ENCODE measurements around the gene ACAN. TPM values are rescaled to one million over a fixed set of nuclear protein-coding genes. Genes with fewer than 3 reads are reported as not detected.

ACAN gene
- total RNA-seq, 1 experiment from 2014 or later, result not detected

DNA sequence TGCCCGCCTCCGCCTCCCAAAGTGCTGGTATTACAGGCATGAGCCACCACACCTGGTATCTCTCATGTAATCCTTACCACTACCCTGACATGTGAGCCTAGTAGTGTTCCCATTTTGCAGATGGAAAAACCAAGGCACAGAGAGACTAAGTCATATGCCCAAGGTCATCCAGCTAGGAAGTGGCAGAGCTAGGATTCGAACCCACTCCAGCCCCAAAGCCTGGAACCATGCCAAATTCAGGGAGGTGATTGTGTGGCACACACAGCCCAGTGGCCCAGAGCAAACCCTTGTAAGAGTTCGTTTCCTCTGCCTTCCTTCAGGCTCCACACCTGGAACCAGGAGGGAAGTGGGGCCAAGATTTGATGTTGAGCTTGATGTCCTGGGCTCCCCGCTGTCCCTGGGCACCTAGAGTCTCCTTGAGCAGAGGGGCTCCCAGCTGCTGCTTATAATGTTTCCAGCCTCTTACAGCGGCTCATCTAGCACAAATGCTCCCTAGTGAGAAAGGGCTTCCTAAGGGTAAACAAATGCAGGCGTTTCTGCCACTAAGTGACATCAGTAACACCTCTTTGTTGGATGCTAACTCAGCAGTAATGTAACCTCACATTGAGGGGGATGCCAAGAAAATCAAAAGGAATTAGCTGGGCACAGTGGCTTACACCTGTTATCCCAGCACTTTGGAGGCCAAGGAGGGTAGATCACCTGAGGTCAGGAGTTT lies 88.5 kb downstream of the ACAN start:
- Histone ChIP-seq H3K27me3 (replicated peaks; ENCODE audit: insufficient read depth, low read depth, low read length, poor library complexity) (no peaks in the 10 kb centered on the region), H3K9me3 (ENCODE audit: low read depth, low read length, poor library complexity, severe bottlenecking) (no peaks in the 10 kb centered on the region), H3K27ac (ENCODE audit: low read depth, low read length, poor library complexity, severe bottlenecking) (no peak overlapping the region), H3K36me3 (ENCODE audit: insufficient read depth, low read length, poor library complexity, severe bottlenecking) (no peaks in the 10 kb centered on the region), H3K4me3 (ENCODE audit: low read depth, low read length, poor library complexity, severe bottlenecking) (no peak overlapping the region), H3K4me1 (ENCODE audit: insufficient read depth, low read length, poor library complexity, severe bottlenecking) (peaks cover under 1% of the 10 kb centered on the region)
- TF ChIP-seq, protein P1, sequence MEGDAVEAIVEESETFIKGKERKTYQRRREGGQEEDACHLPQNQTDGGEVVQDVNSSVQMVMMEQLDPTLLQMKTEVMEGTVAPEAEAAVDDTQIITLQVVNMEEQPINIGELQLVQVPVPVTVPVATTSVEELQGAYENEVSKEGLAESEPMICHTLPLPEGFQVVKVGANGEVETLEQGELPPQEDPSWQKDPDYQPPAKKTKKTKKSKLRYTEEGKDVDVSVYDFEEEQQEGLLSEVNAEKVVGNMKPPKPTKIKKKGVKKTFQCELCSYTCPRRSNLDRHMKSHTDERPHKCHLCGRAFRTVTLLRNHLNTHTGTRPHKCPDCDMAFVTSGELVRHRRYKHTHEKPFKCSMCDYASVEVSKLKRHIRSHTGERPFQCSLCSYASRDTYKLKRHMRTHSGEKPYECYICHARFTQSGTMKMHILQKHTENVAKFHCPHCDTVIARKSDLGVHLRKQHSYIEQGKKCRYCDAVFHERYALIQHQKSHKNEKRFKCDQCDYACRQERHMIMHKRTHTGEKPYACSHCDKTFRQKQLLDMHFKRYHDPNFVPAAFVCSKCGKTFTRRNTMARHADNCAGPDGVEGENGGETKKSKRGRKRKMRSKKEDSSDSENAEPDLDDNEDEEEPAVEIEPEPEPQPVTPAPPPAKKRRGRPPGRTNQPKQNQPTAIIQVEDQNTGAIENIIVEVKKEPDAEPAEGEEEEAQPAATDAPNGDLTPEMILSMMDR (conservative IDR thresholded peaks at IDR 0.05; ENCODE audit: low read depth, low read length), result no peak
- intact Hi-C loops (cut with micrococcal nuclease; ENCODE audit: unreplicated experiment), result no loop called here
- CTCF ChIA-PET, result no interaction called here
- no peak for DNase-seq (ENCODE audit: low spot score)
- no TSS peak for BruUV-seq (replicated peaks)
- POLR2A ChIA-PET (ENCODE audit: low non-redundant PET), result no interaction called here

DNA sequence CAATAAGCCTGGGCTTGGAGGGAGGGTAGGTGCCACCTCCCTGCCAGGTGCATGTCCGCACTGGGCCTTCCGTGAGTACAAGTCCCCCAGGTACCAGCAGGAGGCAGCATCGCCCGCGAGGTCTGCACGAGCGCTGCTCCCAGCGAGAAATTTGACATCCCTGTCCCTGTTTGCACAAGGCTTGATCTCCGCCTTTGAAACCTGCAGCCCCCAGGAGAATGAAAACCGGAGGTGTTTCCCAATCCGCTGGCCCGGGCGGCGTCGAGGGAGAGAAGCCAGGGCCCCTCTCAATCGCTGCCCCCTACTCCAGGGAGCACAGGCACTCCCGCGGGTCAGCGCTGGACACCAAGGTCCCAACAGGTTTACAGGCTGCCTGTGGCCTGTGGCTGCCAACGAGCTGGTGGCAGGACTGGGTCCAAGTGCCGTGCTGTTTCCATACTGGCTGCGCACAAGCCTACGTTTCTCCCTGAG lies 91.1 kb downstream of the ACAN start:
- intact Hi-C loops (cut with micrococcal nuclease; ENCODE audit: unreplicated experiment), result no loop called here
- H3K9me3 ChIP-seq (ENCODE audit: low read depth, low read length, poor library complexity, severe bottlenecking), result no peaks in the 10 kb centered on the region
- no peaks in the 10 kb centered on the region for H3K36me3 ChIP-seq (ENCODE audit: insufficient read depth, low read length, poor library complexity, severe bottlenecking)
- TF ChIP-seq, protein P1 (conservative IDR thresholded peaks at IDR 0.05; ENCODE audit: low read depth, low read length), result peak; percentile 81
- no peak for TF ChIP-seq EZH2 (IDR thresholded peaks at IDR 0.05; ENCODE audit: borderline replicate concordance, low read depth, low read length, poor library complexity, severe bottlenecking)
- no peaks in the 10 kb centered on the region for H3K27me3 ChIP-seq (replicated peaks; ENCODE audit: insufficient read depth, low read depth, low read length, poor library complexity)
- CTCF ChIA-PET, result no interaction called here
- H3K27ac ChIP-seq (ENCODE audit: low read depth, low read length, poor library complexity, severe bottlenecking), result no peak overlapping the region
- H3K4me3 ChIP-seq (ENCODE audit: low read depth, low read length, poor library complexity, severe bottlenecking), result peak overlapping the region; percentile 43
- peak; percentile 61 for DNase-seq (ENCODE audit: low spot score)
- no TSS peak for BruUV-seq (replicated peaks)
- H3K4me1 ChIP-seq (ENCODE audit: insufficient read depth, low read length, poor library complexity, severe bottlenecking), result peaks cover 14% of the 10 kb centered on the region
- POLR2A ChIA-PET (ENCODE audit: low non-redundant PET), result no interaction called here

DNA sequence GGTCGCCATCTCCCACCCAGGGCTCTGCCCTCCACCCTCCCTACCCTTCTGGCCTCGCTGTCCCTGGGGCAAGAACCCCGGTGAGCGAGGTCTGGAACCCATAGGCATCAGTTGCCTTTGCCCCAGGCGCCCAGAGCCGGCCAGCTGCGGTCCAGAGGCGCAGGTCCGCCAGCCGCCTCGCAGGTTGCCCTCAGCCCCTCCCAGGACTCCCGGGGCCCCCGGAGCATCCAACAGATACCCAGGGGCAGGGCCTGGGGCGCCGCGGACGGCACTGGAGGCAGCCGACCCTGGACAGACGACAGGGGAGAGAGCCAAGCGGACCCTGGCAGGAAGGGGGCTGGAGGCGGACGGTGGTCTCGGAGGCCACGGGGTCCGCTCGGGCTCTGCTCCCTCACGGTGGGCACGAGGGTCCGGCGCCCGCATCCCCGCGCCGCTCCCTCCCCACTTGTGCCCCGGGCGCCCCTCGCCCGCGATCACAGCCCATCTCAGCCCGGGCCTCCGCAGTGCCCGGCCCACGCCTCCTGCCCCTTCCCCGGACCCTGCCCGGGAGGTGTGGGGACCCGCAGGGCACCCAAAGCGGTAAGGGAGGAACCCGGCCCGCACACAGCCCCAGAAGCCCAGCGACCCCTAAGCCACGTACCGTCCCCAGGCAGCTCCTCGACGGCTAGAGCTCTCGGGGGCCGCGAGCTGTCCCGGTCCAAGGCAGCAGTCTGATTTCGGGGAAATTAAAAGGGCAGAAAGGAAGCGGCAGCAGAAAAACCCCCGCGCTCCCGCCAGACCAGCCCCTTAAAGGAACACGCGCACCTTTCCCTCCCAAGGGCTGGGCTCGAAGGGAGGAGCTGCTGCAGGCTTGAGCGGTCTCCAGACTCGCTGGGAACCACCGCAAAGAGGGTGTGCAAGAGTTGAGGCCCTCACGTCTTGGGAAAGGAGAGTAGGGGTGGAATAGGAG lies 91.9 kb downstream of the ACAN start, which contains the start of gene HAPLN3:
HAPLN3 (minus strand) TSS at position 726 of the 949 bp plus-strand sequence. CDS start 8,246 bp downstream, outside the sequence.
- DNase-seq (ENCODE audit: low spot score), result no peak
- Histone ChIP-seq H3K4me1 (ENCODE audit: insufficient read depth, low read length, poor library complexity, severe bottlenecking) (peaks cover 14% of the 10 kb centered on the region), H3K4me3 (ENCODE audit: low read depth, low read length, poor library complexity, severe bottlenecking) (peak within 1 kb of the TSS; percentile 43), H3K36me3 (ENCODE audit: insufficient read depth, low read length, poor library complexity, severe bottlenecking) (no peaks in the 10 kb centered on the region), H3K9me3 (ENCODE audit: low read depth, low read length, poor library complexity, severe bottlenecking) (no peaks in the 10 kb centered on the region), H3K27ac (ENCODE audit: low read depth, low read length, poor library complexity, severe bottlenecking) (no peak within 1 kb of the TSS), H3K27me3 (replicated peaks; ENCODE audit: insufficient read depth, low read depth, low read length, poor library complexity) (no peaks in the 10 kb centered on the region)
- BruUV-seq (replicated peaks), result no TSS peak
- intact Hi-C loops (cut with micrococcal nuclease; ENCODE audit: unreplicated experiment), result loop anchor here (5.0 kb wide), 1 partner anchor 272 kb away; no protein-coding TSS in a partner anchor
- ChIA-PET POLR2A (ENCODE audit: low non-redundant PET) (no interaction called here), CTCF (no interaction called here)
- no peak for TF ChIP-seq EZH2 (IDR thresholded peaks at IDR 0.05; ENCODE audit: borderline replicate concordance, low read depth, low read length, poor library complexity, severe bottlenecking)
- TF ChIP-seq, protein P1 (conservative IDR thresholded peaks at IDR 0.05; ENCODE audit: low read depth, low read length), result no peak
